ENCODE results near the gene ELFN1. TPM values are rescaled to one million over a fixed set of nuclear protein-coding genes. Genes with fewer than 3 reads are reported as not detected.
"Not testable (repeated sequence)": the region's sequence is repeated elsewhere in the genome, so short reads cannot be mapped to it uniquely, and the experiment has no call there.

The ELFN1 gene
- total RNA-seq, 1 donor from 2014 or later = not detected

DNA sequence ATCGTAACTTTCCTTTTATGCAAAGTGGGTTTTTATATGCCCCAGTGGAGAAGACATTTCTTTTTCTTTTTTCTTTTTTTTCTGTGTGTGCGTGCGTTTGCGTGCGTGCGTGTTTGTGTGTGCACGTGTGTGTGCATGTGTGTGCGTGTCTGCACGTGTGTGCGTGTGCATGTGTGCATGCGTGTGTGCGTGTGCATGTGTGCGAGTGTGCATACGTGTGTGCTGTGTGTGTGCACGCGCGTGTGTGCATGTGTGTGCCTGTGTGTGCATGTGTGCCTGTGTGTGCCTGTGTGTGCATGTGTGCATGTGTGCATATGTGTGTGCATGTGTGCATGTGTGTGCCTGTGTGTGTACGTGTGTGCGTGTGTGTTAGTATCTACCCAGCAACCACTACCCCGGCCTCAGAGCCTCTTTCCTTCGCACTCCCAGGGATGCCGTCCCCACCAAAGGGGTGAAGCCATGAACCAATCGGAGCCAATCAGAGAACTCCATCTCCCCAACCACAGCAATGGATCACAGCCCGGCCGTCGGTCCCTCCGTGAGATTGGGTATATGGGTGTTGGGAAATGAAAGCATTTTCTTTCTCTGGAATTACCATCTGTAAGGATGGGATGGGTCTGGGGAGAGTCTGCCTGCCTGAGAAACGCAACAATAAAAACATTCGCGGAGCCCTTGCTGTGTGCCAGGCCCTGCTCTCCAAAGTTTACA lies 92.3 kb downstream of the ELFN1 start:
- TF ChIP-seq, protein P1, sequence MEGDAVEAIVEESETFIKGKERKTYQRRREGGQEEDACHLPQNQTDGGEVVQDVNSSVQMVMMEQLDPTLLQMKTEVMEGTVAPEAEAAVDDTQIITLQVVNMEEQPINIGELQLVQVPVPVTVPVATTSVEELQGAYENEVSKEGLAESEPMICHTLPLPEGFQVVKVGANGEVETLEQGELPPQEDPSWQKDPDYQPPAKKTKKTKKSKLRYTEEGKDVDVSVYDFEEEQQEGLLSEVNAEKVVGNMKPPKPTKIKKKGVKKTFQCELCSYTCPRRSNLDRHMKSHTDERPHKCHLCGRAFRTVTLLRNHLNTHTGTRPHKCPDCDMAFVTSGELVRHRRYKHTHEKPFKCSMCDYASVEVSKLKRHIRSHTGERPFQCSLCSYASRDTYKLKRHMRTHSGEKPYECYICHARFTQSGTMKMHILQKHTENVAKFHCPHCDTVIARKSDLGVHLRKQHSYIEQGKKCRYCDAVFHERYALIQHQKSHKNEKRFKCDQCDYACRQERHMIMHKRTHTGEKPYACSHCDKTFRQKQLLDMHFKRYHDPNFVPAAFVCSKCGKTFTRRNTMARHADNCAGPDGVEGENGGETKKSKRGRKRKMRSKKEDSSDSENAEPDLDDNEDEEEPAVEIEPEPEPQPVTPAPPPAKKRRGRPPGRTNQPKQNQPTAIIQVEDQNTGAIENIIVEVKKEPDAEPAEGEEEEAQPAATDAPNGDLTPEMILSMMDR (IDR thresholded peaks at IDR 0.05) = no peak
- H3K4me3 Mint-ChIP-seq = no peak overlapping the region
- peaks cover 9% of the 10 kb centered on the region for H3K27me3 Mint-ChIP-seq
- DNase-seq = no peak
- H3K4me1 Mint-ChIP-seq = no peaks in the 10 kb centered on the region
- ChIA-PET CTCF (no interaction called here), POLR2A (no interaction called here)
- no peaks in the 10 kb centered on the region for H3K36me3 Mint-ChIP-seq (ENCODE audit: low read depth)
- intact Hi-C loops (cut with micrococcal nuclease) = no loop called here
- no peak for ATAC-seq (ENCODE audit: low read depth)
- H3K27ac Mint-ChIP-seq = no peak overlapping the region
- no peaks in the 10 kb centered on the region for H3K9me3 Mint-ChIP-seq

DNA sequence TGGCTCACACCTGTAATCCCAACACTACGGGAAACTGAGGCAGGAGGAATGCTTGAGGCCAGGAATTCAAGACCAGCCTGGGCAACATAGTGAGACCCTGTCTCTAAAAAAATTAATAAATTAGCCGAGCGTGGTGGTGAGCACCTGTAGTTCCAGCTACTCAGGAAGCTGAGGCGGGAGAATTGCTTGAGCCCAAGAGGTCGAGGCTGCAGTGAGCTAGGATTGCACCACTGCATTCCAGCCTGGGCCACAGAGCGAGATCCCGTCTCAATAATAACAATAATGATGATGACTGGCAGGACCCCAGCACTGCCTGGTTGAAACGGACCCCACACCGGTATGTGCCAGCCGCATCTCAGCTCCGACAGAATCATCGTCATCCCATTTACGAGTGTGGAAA lies 93.0 kb downstream of the ELFN1 start:
- Mint-ChIP-seq H3K27ac (no peak overlapping the region), H3K4me1 (no peaks in the 10 kb centered on the region), H3K27me3 (peaks cover 11% of the 10 kb centered on the region), H3K36me3 (ENCODE audit: low read depth) (no peaks in the 10 kb centered on the region), H3K9me3 (no peaks in the 10 kb centered on the region), H3K4me3 (no peak overlapping the region)
- ChIA-PET POLR2A (no interaction called here), CTCF (no interaction called here)
- TF ChIP-seq, protein P1 (IDR thresholded peaks at IDR 0.05) = no peak
- DNase-seq (no peak), ATAC-seq (ENCODE audit: low read depth) (no peak)
- intact Hi-C loops (cut with micrococcal nuclease) = no loop called here

GRCh38 chr7:1763911-1764310 lies 93.8 kb downstream of the ELFN1 start:
- H3K4me1 Mint-ChIP-seq; intact Hi-C loops (cut with micrococcal nuclease); H3K9me3 Mint-ChIP-seq; H3K4me3 Mint-ChIP-seq; POLR2A ChIA-PET; H3K27ac Mint-ChIP-seq; CTCF ChIA-PET; ATAC-seq (ENCODE audit: low read depth); H3K36me3 Mint-ChIP-seq (ENCODE audit: low read depth); DNase-seq: not testable (repeated sequence)
- peaks cover 12% of the 10 kb centered on the region for H3K27me3 Mint-ChIP-seq

- Mint-ChIP-seq H3K27ac (no peak overlapping the region), H3K4me3 (no peak overlapping the region), H3K4me1 (no peaks in the 10 kb centered on the region), H3K9me3 (no peaks in the 10 kb centered on the region), H3K36me3 (ENCODE audit: low read depth) (no peaks in the 10 kb centered on the region), H3K27me3 (peaks cover 8% of the 10 kb centered on the region)
- intact Hi-C loops (cut with micrococcal nuclease) = no loop called here
- TF ChIP-seq, protein P1 (IDR thresholded peaks at IDR 0.05) = no peak
- ChIA-PET POLR2A (no interaction called here), CTCF (no interaction called here)
- ATAC-seq (ENCODE audit: low read depth) (no peak), DNase-seq (no peak)
Measured at GRCh38 chr7:1765336-1765735, 95.3 kb downstream of the ELFN1 start.

- DNase-seq = no peak
- POLR2A ChIA-PET = no interaction called here
- CTCF ChIA-PET = no interaction called here
- intact Hi-C loops (cut with micrococcal nuclease) = no loop called here
- peaks cover 8% of the 10 kb centered on the region for H3K27me3 Mint-ChIP-seq
- no peaks in the 10 kb centered on the region for H3K9me3 Mint-ChIP-seq
- H3K4me1 Mint-ChIP-seq = no peaks in the 10 kb centered on the region
- no peak overlapping the region for H3K27ac Mint-ChIP-seq
- no peaks in the 10 kb centered on the region for H3K36me3 Mint-ChIP-seq (ENCODE audit: low read depth)
- no peak for ATAC-seq (ENCODE audit: low read depth)
- H3K4me3 Mint-ChIP-seq = no peak overlapping the region
- TF ChIP-seq, protein P1 (IDR thresholded peaks at IDR 0.05) = no peak
Measured at GRCh38 chr7:1767524-1767923, 97.4 kb downstream of the ELFN1 start.

- no peaks in the 10 kb centered on the region for H3K4me1 Mint-ChIP-seq
- ATAC-seq (ENCODE audit: low read depth) (no peak), DNase-seq (no peak)
- CTCF ChIA-PET = no interaction called here
- no peak overlapping the region for H3K4me3 Mint-ChIP-seq
- POLR2A ChIA-PET = no interaction called here
- H3K36me3 Mint-ChIP-seq (ENCODE audit: low read depth) = no peaks in the 10 kb centered on the region
- intact Hi-C loops (cut with micrococcal nuclease) = no loop called here
- peaks cover 7% of the 10 kb centered on the region for H3K9me3 Mint-ChIP-seq
- TF ChIP-seq, protein P1 (IDR thresholded peaks at IDR 0.05) = no peak
- peaks cover 8% of the 10 kb centered on the region for H3K27me3 Mint-ChIP-seq
- no peak overlapping the region for H3K27ac Mint-ChIP-seq
Measured at GRCh38 chr7:1768832-1769231, 98.8 kb downstream of the ELFN1 start.

All from activated B cell treated with CpG ODN at 0.5 μM for 24 hours (primary cell).